ENCODE measurements around the gene CSTPP1.

Gene CSTPP1

GRCh38 chr11:47099918-47100315 lies 163.4 kb downstream of the CSTPP1 start:
- no peak for TF ChIP-seq CTCF (IDR thresholded peaks at IDR 0.05; ENCODE audit: control extremely low read depth, extremely low read depth, low read depth, missing control alignments)
- POLR2A ChIA-PET: no interaction called here
- CTCF ChIA-PET: no interaction called here
- DNase-seq (ENCODE audit: extremely low spot score): no peak

GRCh38 chr11:47101406-47101805 lies 164.8 kb downstream of the CSTPP1 start:
- ChIA-PET CTCF (no interaction called here), POLR2A (no interaction called here)

GRCh38 chr11:47104261-47104950 lies 167.8 kb downstream of the CSTPP1 start:
- no peak for DNase-seq (ENCODE audit: extremely low spot score)
- ChIA-PET POLR2A (no interaction called here), CTCF (interaction anchor here (1.1 to 1.6 kb wide), 4 partner anchors 17 to 141 kb away, joined by 3 to 5 read pairs (median 3); no protein-coding TSS in a partner anchor)
- TF ChIP-seq CTCF (IDR thresholded peaks at IDR 0.05; ENCODE audit: control extremely low read depth, extremely low read depth, low read depth, missing control alignments): no peak

More at GRCh38 chr11:47101406-47101805, 164.8 kb downstream of the CSTPP1 start:
- no peak for DNase-seq (ENCODE audit: extremely low spot score)
- TF ChIP-seq CTCF (IDR thresholded peaks at IDR 0.05; ENCODE audit: control extremely low read depth, extremely low read depth, low read depth, missing control alignments): peak; percentile 5

GRCh38 chr11:47105541-47105940 lies 169.0 kb downstream of the CSTPP1 start:
- ChIA-PET POLR2A (no interaction called here), CTCF (interaction anchor here (1.0 to 1.6 kb wide), 3 partner anchors 10 to 47 kb away, joined by 4 to 5 read pairs (median 4); no protein-coding TSS in a partner anchor)
- no peak for DNase-seq (ENCODE audit: extremely low spot score)
- no peak for TF ChIP-seq CTCF (IDR thresholded peaks at IDR 0.05; ENCODE audit: control extremely low read depth, extremely low read depth, low read depth, missing control alignments)

GRCh38 chr11:47105974-47106373 lies 169.4 kb downstream of the CSTPP1 start:
- ChIA-PET CTCF (interaction anchor here (1.0 to 1.6 kb wide), 3 partner anchors 11 to 47 kb away, joined by 4 to 5 read pairs (median 4); no protein-coding TSS in a partner anchor), POLR2A (no interaction called here)
- no peak for DNase-seq (ENCODE audit: extremely low spot score)
- TF ChIP-seq CTCF (IDR thresholded peaks at IDR 0.05; ENCODE audit: control extremely low read depth, extremely low read depth, low read depth, missing control alignments): no peak

GRCh38 chr11:47106798-47107411 lies 170.3 kb downstream of the CSTPP1 start:
- POLR2A ChIA-PET: no interaction called here
- no peak for TF ChIP-seq CTCF (IDR thresholded peaks at IDR 0.05; ENCODE audit: control extremely low read depth, extremely low read depth, low read depth, missing control alignments)
- no peak for DNase-seq (ENCODE audit: extremely low spot score)
- CTCF ChIA-PET: no interaction called here

All from GM10248 (cell line).